Measurements from ENCODE around the gene APH1B. TPM values are rescaled to one million over a fixed set of nuclear protein-coding genes. Genes with fewer than 3 reads are reported as not detected.

Gene APH1B
- total and polyA plus RNA-seq, 9 of the 15 experiments (the other 6 are each of a cell fraction or from before 2014, with no cell fraction given), result 5.1 to 9.7 (median 7.0) TPM

- TF ChIP-seq DEAF1 (CRISPR knock-in tag; IDR thresholded peaks at IDR 0.05) (peak; percentile 98), ZNF639 (CRISPR knock-in tag; conservative IDR thresholded peaks at IDR 0.05 in 1 of 2, IDR thresholded peaks at IDR 0.05 in 1 of 2) (0 out of 4 replicates have a peak, but pooled peaks of 1 of the 2 experiments have one; percentile 31), HDAC3 (IDR thresholded peaks at IDR 0.05; ENCODE audit: borderline replicate concordance, partially characterized antibody) (no peak), STAT5A (IDR thresholded peaks at IDR 0.05; ENCODE audit: borderline replicate concordance, low read length) (no peak), MITF (IDR thresholded peaks at IDR 0.05) (no peak)
These were observed 11.5 kb downstream of the APH1B start (continued) for GRCh38 chr15:63288778-63289378.
